T-cell (primary cell): ENCODE results near the gene NBPF3. TPM values are rescaled to one million over a fixed set of nuclear protein-coding genes. Genes with fewer than 3 reads are reported as not detected.
"Not testable (repeated sequence)": the region's sequence is repeated elsewhere in the genome, so short reads cannot be mapped to it uniquely, and the experiment has no call there.

Source experiments
- ATAC-seq, 4 experiments: fragments of 200-7000 bp in 3 of 4; fragments of 150-1000 bp in 1 of 4; cut with Tn5 transposase; replicated peaks in 1 of 4; 1 replicate in 3 of 4; 2 replicates in 1 of 4; pipeline ENCODE4 v1.10.0; 2021; ENCODE audit warnings: moderate library complexity in 3 of 4, mild to moderate bottlenecking in 2 of 4, moderate number of reproducible peaks in 1 of 4
- CTCF ChIA-PET, 2 donors: fragments of 300-600 bp; sonication (Branson Sonifier 250); formaldehyde crosslinking; loops; one replicate each; lab custom pipeline; 2022; ENCODE audit warnings: antibody characterized with exemption in 2 of 2; lab: Charles Lee
- POLR2A ChIA-PET, 2 donors: fragments of 300-600 bp; sonication (Branson Sonifier 250); formaldehyde crosslinking; loops; one replicate each; lab custom pipeline; 2022; ENCODE audit warnings: antibody characterized with exemption in 2 of 2; lab: Charles Lee
- DNase-seq, 35 experiments: peaks; one replicate each; pipeline versions ENCODE4 v3.0.0 to v3.0.0-alpha.2; 2013 to 2023
- H3K27ac ChIP-seq: one replicate; pipeline ENCODE4 v1.5.1; 2013; ENCODE audit warnings: low read length
- H3K27me3 ChIP-seq, 2 experiments: replicated peaks in 1 of 2; 1 replicate in 1 of 2; 2 replicates in 1 of 2; pipeline versions ENCODE4 v1.6.1 to v1.7.0; 2013; ENCODE audit warnings: low read length in 1 of 2, mixed read lengths in 1 of 2; ENCODE audit not compliant: control insufficient read depth in 2 of 2, insufficient read depth in 2 of 2; ENCODE audit errors: extremely low read depth in 1 of 2
- H3K36me3 ChIP-seq, 2 donors: 1 replicate in 1 of 2; 2 replicates in 1 of 2; pipeline versions ENCODE4 v1.6.1 to v1.7.0; 2013; ENCODE audit warnings: low read length in 1 of 2; ENCODE audit not compliant: control insufficient read depth in 2 of 2, insufficient read depth in 1 of 2; ENCODE audit errors: extremely low read depth in 1 of 2
- H3K4me1 ChIP-seq, 2 experiments: 1 replicate in 1 of 2; 2 replicates in 1 of 2; pipeline versions ENCODE4 v1.6.1 to v1.7.0; 2013; ENCODE audit warnings: low read length in 2 of 2, mixed read lengths in 1 of 2; ENCODE audit not compliant: insufficient read depth in 2 of 2, control insufficient read depth in 1 of 2; ENCODE audit errors: extremely low read depth in 1 of 2
- H3K4me3 ChIP-seq, 2 donors: 1 replicate in 1 of 2; 2 replicates in 1 of 2; pipeline versions ENCODE4 v1.5.1 to v1.7.0; 2013; ENCODE audit warnings: mild to moderate bottlenecking in 2 of 2, low read length in 1 of 2, moderate library complexity in 1 of 2; ENCODE audit not compliant: control insufficient read depth in 1 of 2; ENCODE audit errors: extremely low read depth in 1 of 2
- H3K9me3 ChIP-seq: 2 replicates; pipeline ENCODE4 v1.7.0; 2013
- H3K27ac Mint-ChIP-seq, 2 donors: one replicate each; pipeline ENCODE4 v1.8.0; 2020 to 2021; ENCODE audit warnings: mild to moderate bottlenecking in 2 of 2, mixed read lengths in 2 of 2
- H3K27me3 Mint-ChIP-seq, 2 donors: one replicate each; pipeline ENCODE4 v1.8.0; 2021 to 2022; ENCODE audit warnings: mixed read lengths in 2 of 2
- H3K36me3 Mint-ChIP-seq: one replicate; pipeline ENCODE4 v1.8.0; 2021; ENCODE audit warnings: mixed read lengths
- H3K4me1 Mint-ChIP-seq, 3 donors: one replicate each; pipeline ENCODE4 v1.8.0; 2020 to 2022; ENCODE audit warnings: mixed read lengths in 3 of 3, mild to moderate bottlenecking in 1 of 3
- H3K4me3 Mint-ChIP-seq, 3 donors: one replicate each; pipeline ENCODE4 v1.8.0; 2020 to 2022; ENCODE audit warnings: mild to moderate bottlenecking in 3 of 3, mixed read lengths in 3 of 3, moderate library complexity in 3 of 3
- H3K9me3 Mint-ChIP-seq, 3 donors: one replicate each; pipeline ENCODE4 v1.8.0; 2020 to 2022; ENCODE audit warnings: mixed read lengths in 3 of 3
- WGBS: methylation state at CpG from one replicate; pipeline ENCODE4 v1.1.5; 2013; ENCODE audit warnings: missing lambda C conversion rate; ENCODE audit not compliant: insufficient coverage; 5-methylcytosine and 5-hydroxymethylcytosine counted together
- total RNA-seq, 35 experiments: library from RNA in 6 of 35; stranded (reverse) in 6 of 35; fragments of 120-200 nt in 1 of 35; gene quantifications; one replicate each; pipeline versions ENCODE4 v1.2.1 to v1.2.4 and lab custom pipeline; 2013 to 2026

NBPF3 gene
- total RNA-seq, 5 donors from 2014 or later (not counting 1 experiment from before 2014, with no cell fraction given) = 8.3 to 17.9 (median 16.3) TPM

DNA sequence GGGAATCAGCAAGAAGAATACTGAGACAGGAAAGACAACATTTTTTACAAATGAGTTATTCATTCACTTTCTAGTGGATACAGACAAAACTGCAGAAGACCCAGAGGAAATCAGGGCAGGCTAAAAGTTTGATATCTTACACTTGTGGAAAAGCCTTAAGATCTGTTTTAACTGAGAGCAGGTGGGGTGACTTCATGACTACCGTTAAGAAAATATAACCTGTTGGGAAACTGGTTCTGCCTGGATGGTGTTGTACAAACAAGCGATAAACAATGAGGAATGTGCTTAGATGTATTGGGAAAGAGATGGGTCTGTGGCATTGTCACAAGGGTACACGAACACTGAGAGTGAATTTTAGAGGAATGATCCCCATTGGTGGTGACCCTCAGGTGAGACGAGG lies 28.0 kb downstream of the NBPF3 start:
- H3K4me3 Mint-ChIP-seq, H3K4me3 ChIP-seq, H3K27ac ChIP-seq, DNase-seq, H3K27me3 ChIP-seq, ATAC-seq, CTCF ChIA-PET, H3K27ac Mint-ChIP-seq, H3K9me3 ChIP-seq, POLR2A ChIA-PET, H3K4me1 Mint-ChIP-seq, H3K36me3 ChIP-seq, H3K9me3 Mint-ChIP-seq, H3K4me1 ChIP-seq, H3K27me3 Mint-ChIP-seq: not testable (repeated sequence)
- peaks cover 32% of the 10 kb centered on the region for H3K36me3 Mint-ChIP-seq
- WGBS = 86% methylated on average over 4 of the region's 4 CpGs

DNA sequence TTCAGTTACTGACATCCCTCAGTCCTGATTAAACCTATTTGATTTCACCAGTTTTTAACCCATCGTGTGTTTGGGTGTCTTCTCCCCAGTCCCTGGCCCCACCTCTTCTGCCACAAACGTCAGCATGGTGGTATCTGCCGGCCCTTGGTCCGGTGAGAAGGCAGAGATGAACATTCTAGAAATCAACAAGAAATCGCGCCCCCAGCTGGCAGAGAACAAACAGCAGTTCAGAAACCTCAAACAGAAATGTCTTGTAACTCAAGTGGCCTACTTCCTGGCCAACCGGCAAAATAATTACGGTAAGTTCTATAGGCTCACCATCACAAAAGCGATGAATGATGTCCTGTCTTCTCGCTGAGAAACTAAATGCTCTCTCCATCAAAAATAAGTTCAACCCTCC lies 28.7 kb downstream of the NBPF3 start:
- DNase-seq = peak in 12 of 35 experiments; percentile 4 to 28 (median 12)
- POLR2A ChIA-PET = no interaction called here

DNA sequence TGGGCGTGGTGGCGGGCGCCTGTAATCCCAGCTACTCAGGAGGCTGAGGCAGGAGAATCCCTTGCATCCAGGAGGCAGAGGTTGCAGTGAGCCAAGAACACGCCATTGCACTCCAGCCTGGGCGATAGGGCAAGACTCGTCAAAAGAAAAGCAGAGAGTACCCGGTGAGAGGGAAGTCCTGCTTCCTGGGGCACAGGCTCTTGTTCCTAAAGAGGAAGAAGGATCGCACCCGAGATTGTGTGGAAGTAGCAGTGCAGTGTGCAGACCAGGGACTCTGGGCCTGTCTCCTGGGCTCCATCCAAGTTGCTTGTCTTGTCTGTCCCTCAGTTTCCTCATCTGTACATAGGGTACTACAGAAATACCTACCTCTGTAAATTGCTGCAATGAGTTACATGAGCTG lies 29.6 kb downstream of the NBPF3 start:
- Mint-ChIP-seq H3K27me3 (no peaks in the 10 kb centered on the region), H3K9me3 (no peaks in the 10 kb centered on the region), H3K4me3 (no peak overlapping the region), H3K27ac (no peak overlapping the region), H3K4me1 (no peaks in the 10 kb centered on the region), H3K36me3 (peaks cover 44% of the 10 kb centered on the region)
- Histone ChIP-seq H3K27me3 (no peaks in the 10 kb centered on the region), H3K27ac (no peak overlapping the region), H3K4me1 (no peaks in the 10 kb centered on the region), H3K36me3 (no peaks in the 10 kb centered on the region), H3K4me3 (no peak overlapping the region), H3K9me3 (no peaks in the 10 kb centered on the region)
- no peak for ATAC-seq
- no peak for DNase-seq
- ChIA-PET POLR2A (no interaction called here), CTCF (no interaction called here)
- WGBS = 88% methylated on average over 9 of the region's 9 CpGs

More for the DNA sequence above, 28.7 kb downstream of the NBPF3 start:
- no peak overlapping the region for H3K4me3 Mint-ChIP-seq
- 27% methylated on average over 6 of the region's 10 CpGs for WGBS
- CTCF ChIA-PET = no interaction called here
- Histone ChIP-seq H3K27me3 (no peaks in the 10 kb centered on the region), H3K9me3 (no peaks in the 10 kb centered on the region), H3K36me3 (no peaks in the 10 kb centered on the region), H3K4me1 (no peaks in the 10 kb centered on the region), H3K4me3 (no peak overlapping the region), H3K27ac (no peak overlapping the region)
- no peaks in the 10 kb centered on the region for H3K4me1 Mint-ChIP-seq
- H3K9me3 Mint-ChIP-seq = no peaks in the 10 kb centered on the region
- peaks cover 36% of the 10 kb centered on the region for H3K36me3 Mint-ChIP-seq
- no peak for ATAC-seq
- no peaks in the 10 kb centered on the region for H3K27me3 Mint-ChIP-seq
- H3K27ac Mint-ChIP-seq = no peak overlapping the region

DNA sequence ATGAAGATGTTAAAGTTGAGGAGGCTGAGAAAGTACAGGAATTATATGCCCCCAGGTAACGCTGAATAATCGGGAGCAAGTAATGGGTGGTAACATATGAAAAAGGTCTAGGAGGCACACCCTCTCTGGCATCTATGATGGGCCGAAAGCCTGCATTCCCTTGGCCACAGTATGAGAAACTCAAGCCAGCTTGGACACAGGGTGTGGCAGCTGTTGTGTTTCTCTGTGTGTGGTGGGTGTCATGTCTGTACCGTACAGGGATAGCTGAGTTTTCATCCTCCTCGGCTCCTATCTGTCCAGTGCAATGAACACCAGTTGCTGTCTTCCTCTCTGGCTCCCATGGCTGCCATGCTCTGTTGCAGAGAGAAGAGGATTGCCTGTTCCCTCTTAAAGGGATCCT lies 32.9 kb downstream of the NBPF3 start:
- peaks cover 54% of the 10 kb centered on the region for H3K36me3 Mint-ChIP-seq
- no peak overlapping the region for H3K4me3 ChIP-seq
- H3K27me3 ChIP-seq = no peaks in the 10 kb centered on the region
- peaks cover 0 to 3% of the 10 kb centered on the region in 2 donors for H3K36me3 ChIP-seq
- no peaks in the 10 kb centered on the region for H3K4me1 Mint-ChIP-seq
- ChIA-PET CTCF (no interaction called here), POLR2A (no interaction called here)
- no peaks in the 10 kb centered on the region for H3K9me3 ChIP-seq
- no peak overlapping the region for H3K27ac Mint-ChIP-seq
- no peaks in the 10 kb centered on the region for H3K9me3 Mint-ChIP-seq
- no peak for DNase-seq
- no peak overlapping the region for H3K4me3 Mint-ChIP-seq
- H3K27ac ChIP-seq = no peak overlapping the region
- no peaks in the 10 kb centered on the region for H3K27me3 Mint-ChIP-seq
- 89% methylated on average over 5 of the region's 5 CpGs for WGBS
- ATAC-seq = no peak
- no peaks in the 10 kb centered on the region for H3K4me1 ChIP-seq

DNA sequence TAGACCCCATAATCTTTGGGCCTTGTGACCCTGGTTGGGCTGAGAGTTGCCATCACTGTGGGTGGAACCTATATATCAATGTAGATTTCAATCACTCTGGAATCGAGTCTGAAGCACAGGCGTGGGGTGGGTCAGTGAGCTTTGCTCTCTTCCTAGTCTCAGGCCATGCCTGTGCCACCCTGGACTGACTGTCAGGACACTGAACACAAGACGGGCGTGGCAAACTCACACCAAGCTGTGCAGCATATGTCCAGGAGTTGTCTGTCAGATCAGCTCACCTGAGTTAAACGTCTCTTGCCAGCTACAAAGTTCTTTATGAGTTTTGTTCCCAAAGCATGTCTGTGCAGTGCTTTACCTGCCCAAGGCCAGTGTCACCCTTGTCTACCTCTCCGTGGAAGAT lies 38.4 kb downstream of the NBPF3 start:
- no peaks in the 10 kb centered on the region for H3K27me3 Mint-ChIP-seq
- no peak for DNase-seq
- no peaks in the 10 kb centered on the region for H3K9me3 Mint-ChIP-seq
- ATAC-seq = no peak
- 86% methylated on average over 5 of the region's 6 CpGs for WGBS
- no peaks in the 10 kb centered on the region for H3K4me1 Mint-ChIP-seq
- Histone ChIP-seq H3K4me3 (no peak overlapping the region), H3K9me3 (no peaks in the 10 kb centered on the region), H3K4me1 (no peaks in the 10 kb centered on the region), H3K27ac (no peak overlapping the region), H3K27me3 (no peaks in the 10 kb centered on the region), H3K36me3 (peaks cover 0 to 14% of the 10 kb centered on the region in 2 donors)
- POLR2A ChIA-PET = no interaction called here
- no peak overlapping the region for H3K4me3 Mint-ChIP-seq
- H3K36me3 Mint-ChIP-seq = peaks cover 50% of the 10 kb centered on the region
- CTCF ChIA-PET = no interaction called here
- no peak overlapping the region for H3K27ac Mint-ChIP-seq

DNA sequence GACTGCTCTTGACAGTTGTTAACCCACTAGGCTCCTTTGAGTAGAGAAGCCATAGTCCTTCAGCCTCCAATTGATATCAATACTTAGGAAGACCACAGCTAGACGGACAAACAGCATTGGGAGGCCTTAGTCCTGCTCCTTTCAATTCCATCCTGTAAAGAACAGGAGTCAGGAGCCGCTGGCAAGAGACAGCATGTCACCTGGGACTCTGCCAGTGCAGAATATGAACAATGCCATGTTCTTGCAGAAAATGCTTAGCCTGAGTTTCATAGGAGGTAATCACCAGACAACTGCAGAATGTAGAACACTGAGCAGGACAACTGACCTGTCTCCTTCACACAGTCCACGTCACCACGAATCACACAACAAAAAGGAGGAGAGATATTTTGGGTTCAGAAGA lies 43.9 kb downstream of the NBPF3 start:
- H3K36me3 Mint-ChIP-seq = peaks cover 14% of the 10 kb centered on the region
- DNase-seq, H3K9me3 ChIP-seq, H3K36me3 ChIP-seq, H3K4me3 Mint-ChIP-seq, H3K9me3 Mint-ChIP-seq, ATAC-seq, H3K4me1 ChIP-seq, H3K27ac Mint-ChIP-seq, H3K27me3 Mint-ChIP-seq, H3K27ac ChIP-seq, POLR2A ChIA-PET, CTCF ChIA-PET, H3K27me3 ChIP-seq, H3K4me3 ChIP-seq: not testable (repeated sequence)
- H3K4me1 Mint-ChIP-seq = peaks cover 6 to 10% (median 8%) of the 10 kb centered on the region in 3 donors
- no CpG with 5 or more reads among the region's 4 CpGs for WGBS

DNA sequence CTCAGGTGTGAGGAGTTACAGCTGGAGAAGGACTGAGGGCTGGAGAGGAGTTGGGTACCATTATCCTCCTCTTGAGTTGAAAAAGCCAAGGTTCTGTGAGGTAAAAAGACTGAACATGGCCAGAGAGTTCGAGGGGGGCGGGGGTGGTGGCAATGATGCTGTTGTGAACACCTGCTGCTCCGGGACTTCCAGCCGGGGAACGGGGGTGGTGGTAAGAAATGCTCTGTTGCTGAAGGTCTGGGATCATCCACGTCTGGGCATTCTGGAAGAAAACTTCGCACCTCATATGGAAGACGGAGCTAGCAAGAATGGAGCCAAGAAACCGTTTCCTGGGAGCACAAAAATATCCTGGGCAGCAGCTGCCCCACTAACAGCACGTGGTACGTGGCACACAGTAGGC lies 49.2 kb downstream of the NBPF3 start:
- Histone ChIP-seq H3K4me3 (no peak overlapping the region), H3K27ac (no peak overlapping the region), H3K27me3 (peaks cover 0 to 22% of the 10 kb centered on the region in 2 experiments), H3K4me1 (no peaks in the 10 kb centered on the region), H3K9me3 (no peaks in the 10 kb centered on the region), H3K36me3 (no peaks in the 10 kb centered on the region)
- no peak overlapping the region for H3K27ac Mint-ChIP-seq
- ChIA-PET CTCF (no interaction called here), POLR2A (no interaction called here)
- ATAC-seq (no peak), DNase-seq (no peak)
- H3K4me1 Mint-ChIP-seq = peaks cover 8 to 10% (median 9%) of the 10 kb centered on the region in 3 donors
- H3K27me3 Mint-ChIP-seq = peaks cover 12 to 23% of the 10 kb centered on the region in 2 donors
- no peaks in the 10 kb centered on the region for H3K9me3 Mint-ChIP-seq
- no peaks in the 10 kb centered on the region for H3K36me3 Mint-ChIP-seq
- WGBS = 83% methylated on average over 11 of the region's 11 CpGs
- no peak overlapping the region for H3K4me3 Mint-ChIP-seq
